Liver (tissue), 3 donors: ENCODE results near the gene OSTN.

Experiments
- ATF3 ChIP-seq: IDR thresholded peaks from 2 replicates; pipeline ENCODE4 v1.6.1; 2016; ENCODE audit warnings: antibody characterized with exemption
- CTCF ChIP-seq: fragments of 150-350 bp; IDR thresholded peaks from 2 replicates; pipeline ENCODE4 v1.5.1; 2017; ENCODE audit warnings: improper control_type of control experiment, low read depth, low read length; ENCODE audit not compliant: missing input control
- FOXA1 ChIP-seq: IDR thresholded peaks from 2 replicates; pipeline ENCODE4 v1.6.1; 2016; ENCODE audit warnings: antibody characterized with exemption
- GABPA ChIP-seq, 2 donors: IDR thresholded peaks in 1 of 2; conservative IDR thresholded peaks in 1 of 2; 2 replicates each; pipeline ENCODE4 v1.6.1; 2016; ENCODE audit warnings: antibody characterized with exemption in 2 of 2, mild to moderate bottlenecking in 1 of 2, moderate library complexity in 1 of 2
- MAX ChIP-seq: IDR thresholded peaks from 2 replicates; pipeline ENCODE4 v1.6.1; 2016; ENCODE audit warnings: antibody characterized with exemption
- RAD21 ChIP-seq, 2 donors: IDR thresholded peaks; 2 replicates each; pipeline ENCODE4 v1.6.1; 2016; ENCODE audit warnings: antibody characterized with exemption in 2 of 2, mild to moderate bottlenecking in 2 of 2
- TAF1 ChIP-seq: conservative IDR thresholded peaks from 2 replicates; pipeline ENCODE4 v1.6.1; 2016; ENCODE audit warnings: antibody characterized with exemption, mild to moderate bottlenecking
- YY1 ChIP-seq: IDR thresholded peaks from 2 replicates; pipeline ENCODE4 v1.6.1; 2016; ENCODE audit warnings: antibody characterized with exemption, mild to moderate bottlenecking
- ZBTB33 ChIP-seq: IDR thresholded peaks from 2 replicates; pipeline ENCODE4 v1.6.1; 2016; ENCODE audit warnings: antibody characterized with exemption
- donor health status: healthy.
- donor health status: healthy.

GRCh38 chr3:191282251-191283185 is 83.5 kb downstream of the OSTN start:
- TF ChIP-seq CTCF (no peak), RAD21 (IDR thresholded peaks at IDR 0.05) (no peak), YY1 (no peak), FOXA1 (no peak), MAX (no peak), TAF1 (no peak), GABPA (IDR thresholded peaks at IDR 0.05 in 1 of 2, conservative IDR thresholded peaks at IDR 0.05 in 1 of 2) (no peak), ATF3 (no peak), ZBTB33 (no peak)
